ENCODE measurements around the gene ZNF740.

GRCh38 chr12:53234271-53234914 lies 53.9 kb downstream of the ZNF740 start:
- TF ChIP-seq KDM1A (IDR thresholded peaks at IDR 0.05; ENCODE audit: borderline replicate concordance, low read length) = no peak
- TF ChIP-seq TAF1 (IDR thresholded peaks at IDR 0.05; ENCODE audit: low read depth, low read length) = no peak
- no peak for TF ChIP-seq POLR2A (IDR thresholded peaks at IDR 0.05; ENCODE audit: control extremely low read depth in 1 of 2, low read depth in 2 of 2, low read length in 2 of 2)
- TF ChIP-seq SIN3A (conservative IDR thresholded peaks at IDR 0.05 in 1 of 2, IDR thresholded peaks at IDR 0.05 in 1 of 2; ENCODE audit: low read depth in 1 of 2, low read length in 2 of 2) = no peak
- no peak for TF ChIP-seq CTCF (IDR thresholded peaks at IDR 0.05; ENCODE audit: control extremely low read depth in 1 of 3, insufficient read depth in 1 of 3, low read depth in 1 of 3, low read length in 3 of 3)
- TF ChIP-seq CTBP2 (IDR thresholded peaks at IDR 0.05; ENCODE audit: borderline replicate concordance, insufficient read depth, insufficient read length, low read length) = no peak
- TF ChIP-seq RAD21 (IDR thresholded peaks at IDR 0.05 in 1 of 2, conservative IDR thresholded peaks at IDR 0.05 in 1 of 2; ENCODE audit: low read depth in 2 of 2, low read length in 2 of 2) = no peak
- TF ChIP-seq JUND (IDR thresholded peaks at IDR 0.05; ENCODE audit: low read length) = no peak
- TF ChIP-seq EP300 (IDR thresholded peaks at IDR 0.05; ENCODE audit: borderline replicate concordance in 1 of 2, low read depth in 2 of 2, low read length in 2 of 2) = no peak
- TF ChIP-seq EZH2 (IDR thresholded peaks at IDR 0.05; ENCODE audit: low read depth, low read length, severe bottlenecking) = no peak
- TF ChIP-seq EGR1 (IDR thresholded peaks at IDR 0.05; ENCODE audit: borderline replicate concordance, low read depth, low read length) = no peak
- no peak for TF ChIP-seq HDAC2 (IDR thresholded peaks at IDR 0.05; ENCODE audit: borderline replicate concordance in 1 of 2, low read depth in 2 of 2, low read length in 2 of 2)
- TF ChIP-seq FOSL1 (IDR thresholded peaks at IDR 0.05; ENCODE audit: insufficient read depth, low read depth, low read length) = no peak
